ENCODE measurements around the gene THG1L.
"Not testable (repeated sequence)": the region's sequence is repeated elsewhere in the genome, so short reads cannot be mapped to it uniquely, and the experiment has no call there.

Gene THG1L

GRCh38 chr5:157713830-157714595 is 17.2 kb upstream of the THG1L start:
- Mint-ChIP-seq H3K36me3 (peaks cover 3% of the 10 kb centered on the region), H3K9me3 (ENCODE audit: low read depth) (no peaks in the 10 kb centered on the region), H3K27ac (no peak overlapping the region), H3K4me3 (no peak overlapping the region), H3K27me3 (no peaks in the 10 kb centered on the region), H3K4me1 (ENCODE audit: low read depth) (peaks cover 15% of the 10 kb centered on the region)

- H3K4me1 Mint-ChIP-seq (ENCODE audit: low read depth) = peaks cover 15% of the 10 kb centered on the region
- H3K4me3 Mint-ChIP-seq = no peak overlapping the region
- H3K27me3 Mint-ChIP-seq = no peaks in the 10 kb centered on the region
- peaks cover 3% of the 10 kb centered on the region for H3K36me3 Mint-ChIP-seq
- no peak overlapping the region for H3K27ac Mint-ChIP-seq
- H3K9me3 Mint-ChIP-seq (ENCODE audit: low read depth) = no peaks in the 10 kb centered on the region
Measured at GRCh38 chr5:157714596-157714864, 16.7 kb upstream of the THG1L start.

- Mint-ChIP-seq H3K4me1 (ENCODE audit: low read depth) (peaks cover 15% of the 10 kb centered on the region), H3K36me3 (peaks cover 8% of the 10 kb centered on the region), H3K9me3 (ENCODE audit: low read depth) (no peaks in the 10 kb centered on the region), H3K27me3 (no peaks in the 10 kb centered on the region), H3K27ac (no peak overlapping the region), H3K4me3 (no peak overlapping the region)
Measured at GRCh38 chr5:157718519-157718918, 12.7 kb upstream of the THG1L start.

- H3K9me3 Mint-ChIP-seq (ENCODE audit: low read depth) = no peaks in the 10 kb centered on the region
- H3K4me1 Mint-ChIP-seq (ENCODE audit: low read depth) = peaks cover 15% of the 10 kb centered on the region
- peaks cover 11% of the 10 kb centered on the region for H3K36me3 Mint-ChIP-seq
- H3K27ac Mint-ChIP-seq = no peak overlapping the region
- H3K27me3 Mint-ChIP-seq = no peaks in the 10 kb centered on the region
- no peak overlapping the region for H3K4me3 Mint-ChIP-seq
Measured at GRCh38 chr5:157719245-157719644, 12.0 kb upstream of the THG1L start.

- Mint-ChIP-seq H3K4me1 (ENCODE audit: low read depth) (peaks cover 15% of the 10 kb centered on the region), H3K27ac (no peak overlapping the region), H3K27me3 (no peaks in the 10 kb centered on the region), H3K36me3 (peaks cover 12% of the 10 kb centered on the region), H3K4me3 (no peak overlapping the region), H3K9me3 (ENCODE audit: low read depth) (no peaks in the 10 kb centered on the region)
Measured at GRCh38 chr5:157721159-157721558, 10.1 kb upstream of the THG1L start.

- not testable (repeated sequence) for H3K27me3 Mint-ChIP-seq; H3K9me3 Mint-ChIP-seq (ENCODE audit: low read depth); H3K4me3 Mint-ChIP-seq; H3K4me1 Mint-ChIP-seq (ENCODE audit: low read depth); H3K27ac Mint-ChIP-seq
- peaks cover 12% of the 10 kb centered on the region for H3K36me3 Mint-ChIP-seq
Measured at GRCh38 chr5:157722895-157723294, 8.3 kb upstream of the THG1L start.

- not testable (repeated sequence) for H3K4me3 Mint-ChIP-seq; H3K27ac Mint-ChIP-seq; H3K27me3 Mint-ChIP-seq; H3K9me3 Mint-ChIP-seq (ENCODE audit: low read depth)
- H3K36me3 Mint-ChIP-seq = peaks cover 12% of the 10 kb centered on the region
- H3K4me1 Mint-ChIP-seq (ENCODE audit: low read depth) = peaks cover 17% of the 10 kb centered on the region
Measured at GRCh38 chr5:157726607-157727006, 4.6 kb upstream of the THG1L start.

- not testable (repeated sequence) for H3K27ac Mint-ChIP-seq; H3K4me3 Mint-ChIP-seq; H3K9me3 Mint-ChIP-seq (ENCODE audit: low read depth); H3K27me3 Mint-ChIP-seq
- Mint-ChIP-seq H3K36me3 (peaks cover 14% of the 10 kb centered on the region), H3K4me1 (ENCODE audit: low read depth) (peaks cover 29% of the 10 kb centered on the region)
Measured at GRCh38 chr5:157727858-157728257, 3.4 kb upstream of the THG1L start.

- H3K9me3 Mint-ChIP-seq (ENCODE audit: low read depth) = no peaks in the 10 kb centered on the region
- H3K27me3 Mint-ChIP-seq = no peaks in the 10 kb centered on the region
- H3K27ac Mint-ChIP-seq = no peak overlapping the region
- H3K4me3 Mint-ChIP-seq = peak overlapping the region; percentile 91
- H3K4me1 Mint-ChIP-seq (ENCODE audit: low read depth) = peaks cover 33% of the 10 kb centered on the region
- peaks cover 13% of the 10 kb centered on the region for H3K36me3 Mint-ChIP-seq
Measured at GRCh38 chr5:157729858-157730257, 1.4 kb upstream of the THG1L start.

- Mint-ChIP-seq H3K4me1 (ENCODE audit: low read depth) (peaks cover 33% of the 10 kb centered on the region), H3K4me3 (peak overlapping the region; percentile 91), H3K9me3 (ENCODE audit: low read depth) (no peaks in the 10 kb centered on the region), H3K27me3 (no peaks in the 10 kb centered on the region), H3K36me3 (peaks cover 9% of the 10 kb centered on the region), H3K27ac (peak overlapping the region; percentile 95)
Measured at GRCh38 chr5:157730900-157731271, 334 bp upstream of the THG1L start.

- H3K27me3 Mint-ChIP-seq = no peaks in the 10 kb centered on the region
- peaks cover 33% of the 10 kb centered on the region for H3K4me1 Mint-ChIP-seq (ENCODE audit: low read depth)
- H3K36me3 Mint-ChIP-seq = peaks cover 13% of the 10 kb centered on the region
- H3K9me3 Mint-ChIP-seq (ENCODE audit: low read depth) = no peaks in the 10 kb centered on the region
- H3K4me3 Mint-ChIP-seq = peak overlapping the region; percentile 91
- H3K27ac Mint-ChIP-seq = peak overlapping the region; percentile 95
Measured at GRCh38 chr5:157732130-157732514, 902 bp downstream of the THG1L start.

- Mint-ChIP-seq H3K36me3 (peaks cover 15% of the 10 kb centered on the region), H3K27ac (no peak overlapping the region), H3K27me3 (no peaks in the 10 kb centered on the region), H3K4me1 (ENCODE audit: low read depth) (peaks cover 33% of the 10 kb centered on the region), H3K4me3 (peak overlapping the region; percentile 91), H3K9me3 (ENCODE audit: low read depth) (no peaks in the 10 kb centered on the region)
Measured at GRCh38 chr5:157732596-157733262, 1.5 kb downstream of the THG1L start.

GRCh38 chr5:157734436-157734835 is 3.2 kb downstream of the THG1L start:
- Mint-ChIP-seq H3K4me1 (ENCODE audit: low read depth) (peaks cover 30% of the 10 kb centered on the region), H3K4me3 (no peak overlapping the region), H3K9me3 (ENCODE audit: low read depth) (no peaks in the 10 kb centered on the region), H3K27ac (no peak overlapping the region), H3K27me3 (no peaks in the 10 kb centered on the region), H3K36me3 (peaks cover 18% of the 10 kb centered on the region)

GRCh38 chr5:157735991-157736390 is 4.8 kb downstream of the THG1L start:
- Mint-ChIP-seq H3K36me3 (peaks cover 18% of the 10 kb centered on the region), H3K27ac (no peak overlapping the region), H3K4me1 (ENCODE audit: low read depth) (peaks cover 19% of the 10 kb centered on the region), H3K27me3 (no peaks in the 10 kb centered on the region), H3K4me3 (no peak overlapping the region), H3K9me3 (ENCODE audit: low read depth) (no peaks in the 10 kb centered on the region)

- Mint-ChIP-seq H3K36me3 (peaks cover 9% of the 10 kb centered on the region), H3K27me3 (no peaks in the 10 kb centered on the region), H3K4me3 (no peak overlapping the region), H3K27ac (no peak overlapping the region), H3K9me3 (ENCODE audit: low read depth) (no peaks in the 10 kb centered on the region), H3K4me1 (ENCODE audit: low read depth) (peaks cover 12% of the 10 kb centered on the region)
Measured at GRCh38 chr5:157739388-157740228, 8.4 kb downstream of the THG1L start.

Data from activated naive CD8-positive, alpha-beta T cell (primary cell).